IMR-90 (cell line): ENCODE measurements around the gene MAGI1. TPM values are rescaled to one million over a fixed set of nuclear protein-coding genes. Genes with fewer than 3 reads are reported as not detected.

Source experiments
- ATAC-seq: fragments of 200-7000 bp; cut with Tn5 transposase; 2 replicates; pipeline ENCODE4 v1.9.1; 2020; ENCODE audit warnings: low read depth, mild to moderate bottlenecking, moderate library complexity
- BruUV-seq: library from RNA; stranded (reverse); fragments of 400-500 nt; replicated peaks from 2 replicates; lab custom pipeline; 2021; lab: Mats Ljungman, UMichigan
- CTCF ChIA-PET: fragments of 300-600 bp; formaldehyde crosslinking; extraction: SDS; loops from one replicate; lab custom pipeline; 2021; ENCODE audit warnings: antibody characterized with exemption; lab: Yijun Ruan, JAX
- POLR2A ChIA-PET: fragments of 300-600 bp; sonication (Branson Sonifier 250); formaldehyde crosslinking; loops from one replicate; lab custom pipeline; 2022; ENCODE audit warnings: antibody characterized with exemption; ENCODE audit not compliant: unreplicated experiment; lab: Charles Lee
- DNase-seq: peaks from one replicate; pipeline ENCODE4 v3.0.0; 2013
- H2AFZ ChIP-seq: replicated peaks from 2 replicates; pipeline ENCODE3; 2013; ENCODE audit warnings: low read length, mild to moderate bottlenecking; ENCODE audit not compliant: poor library complexity
- H2AK5ac ChIP-seq: 2 replicates; pipeline ENCODE4 v1.6.1; 2013; ENCODE audit warnings: low read depth, low read length, inconsistent platforms
- H2AK9ac ChIP-seq: replicated peaks from 2 replicates; pipeline ENCODE3; 2013; ENCODE audit warnings: mild to moderate bottlenecking, low read depth, low read length, moderate library complexity; ENCODE audit not compliant: poor library complexity
- H2BK120ac ChIP-seq: 2 replicates; pipeline ENCODE4 v1.6.1; 2013; ENCODE audit warnings: low read depth, low read length, inconsistent platforms
- H2BK15ac ChIP-seq: 3 replicates; pipeline ENCODE4 v1.6.1; 2013; ENCODE audit warnings: low read depth, low read length, inconsistent platforms
- H2BK20ac ChIP-seq: 2 replicates; pipeline ENCODE4 v1.6.1; 2013; ENCODE audit warnings: low read depth, mild to moderate bottlenecking, inconsistent platforms, low read length, moderate library complexity
- H2BK5ac ChIP-seq: 2 replicates; pipeline ENCODE4 v1.6.1; 2013; ENCODE audit warnings: mild to moderate bottlenecking, low read depth, low read length, inconsistent platforms; ENCODE audit not compliant: poor library complexity, severe bottlenecking
- H3K14ac ChIP-seq: replicated peaks from 2 replicates; pipeline ENCODE4 v1.6.1; 2013; ENCODE audit warnings: low read depth, low read length, inconsistent platforms
- H3K18ac ChIP-seq: 2 replicates; pipeline ENCODE4 v1.6.1; 2013; ENCODE audit warnings: low read depth, low read length, control low read depth
- H3K23ac ChIP-seq: 2 replicates; pipeline ENCODE4 v1.6.1; 2013; ENCODE audit warnings: low read depth, low read length, inconsistent platforms
- H3K27ac ChIP-seq: 2 replicates; pipeline ENCODE4 v1.5.1; 2013; ENCODE audit warnings: mild to moderate bottlenecking, control low read depth, low read length; ENCODE audit not compliant: insufficient read depth
- H3K27me3 ChIP-seq: 2 replicates; pipeline ENCODE4 v1.6.1; 2013; ENCODE audit warnings: low read length; ENCODE audit not compliant: control insufficient read depth, insufficient read depth
- H3K36me3 ChIP-seq: 2 replicates; pipeline ENCODE4 v1.6.1; 2013; ENCODE audit warnings: low read length, mixed read lengths; ENCODE audit not compliant: control insufficient read depth, insufficient read depth
- H3K4ac ChIP-seq: 2 replicates; pipeline ENCODE4 v1.6.1; 2013; ENCODE audit warnings: low read depth, low read length, inconsistent platforms
- H3K4me1 ChIP-seq: 2 replicates; pipeline ENCODE4 v1.6.1; 2013; ENCODE audit warnings: low read length, mixed read lengths; ENCODE audit not compliant: control insufficient read depth, insufficient read depth
- H3K4me2 ChIP-seq: 2 replicates; pipeline ENCODE4 v1.6.1; 2013; ENCODE audit warnings: low read depth, mild to moderate bottlenecking, control low read depth, low read length, moderate library complexity
- H3K4me3 ChIP-seq: 2 replicates; pipeline ENCODE4 v1.5.1; 2013; ENCODE audit warnings: low read depth, mild to moderate bottlenecking, control low read depth, low read length, moderate library complexity; ENCODE audit not compliant: insufficient read depth
- H3K56ac ChIP-seq: 2 replicates; pipeline ENCODE4 v1.6.1; 2013; ENCODE audit warnings: low read length, inconsistent platforms; ENCODE audit not compliant: insufficient read depth; ENCODE audit errors: extremely low read depth
- H3K79me1 ChIP-seq, 2 experiments: 2 replicates each; pipeline ENCODE4 v1.6.1; 2013; ENCODE audit warnings: low read length in 2 of 2, inconsistent platforms in 1 of 2, low read depth in 1 of 2
- H3K9ac ChIP-seq: 2 replicates; pipeline ENCODE4 v1.6.1; 2013; ENCODE audit warnings: low read depth, low read length, control low read depth
- H3K9me1 ChIP-seq: 2 replicates; pipeline ENCODE4 v1.6.1; 2013; ENCODE audit warnings: low read length, inconsistent platforms; ENCODE audit not compliant: insufficient read depth
- H3K9me3 ChIP-seq: 2 replicates; pipeline ENCODE4 v1.6.1; 2013; ENCODE audit warnings: low read length; ENCODE audit not compliant: control insufficient read depth, insufficient read depth
- H4K20me1 ChIP-seq: 2 replicates; pipeline ENCODE4 v1.6.1; 2013; ENCODE audit warnings: low read length, inconsistent platforms; ENCODE audit not compliant: insufficient read depth
- H4K5ac ChIP-seq: 2 replicates; pipeline ENCODE4 v1.6.1; 2013; ENCODE audit warnings: mild to moderate bottlenecking, low read depth, low read length, control low read depth
- H4K8ac ChIP-seq, 2 experiments: 2 replicates each; pipeline ENCODE4 v1.6.1; 2013; ENCODE audit warnings: low read depth in 2 of 2, low read length in 2 of 2, control low read depth in 1 of 2, inconsistent platforms in 1 of 2
- H4K91ac ChIP-seq: 2 replicates; pipeline ENCODE4 v1.6.1; 2013; ENCODE audit warnings: low read depth, low read length, inconsistent platforms; ENCODE audit not compliant: insufficient read depth
- CEBPB ChIP-seq: IDR thresholded peaks from 2 replicates; pipeline ENCODE4 v1.6.1; 2012; ENCODE audit warnings: low read depth, low read length, improper control_type of control experiment
- CHD1 ChIP-seq: IDR thresholded peaks from 2 replicates; pipeline ENCODE4 v1.6.1; 2012; ENCODE audit warnings: low read depth, low read length, improper control_type of control experiment
- MAZ ChIP-seq: IDR thresholded peaks from 2 replicates; pipeline ENCODE4 v1.6.1; 2012; ENCODE audit warnings: low read depth, mild to moderate bottlenecking, low read length, improper control_type of control experiment, moderate library complexity, borderline replicate concordance
- NFE2L2 ChIP-seq: fragments of 150-350 bp; IDR thresholded peaks from 2 replicates; pipeline ENCODE4 v1.6.1; 2016; ENCODE audit warnings: low read depth, mild to moderate bottlenecking, low read length
- POLR2A ChIP-seq: IDR thresholded peaks from 2 replicates; pipeline ENCODE4 v1.6.1; 2012; ENCODE audit warnings: mild to moderate bottlenecking, low read depth, low read length
- SMC3 ChIP-seq: fragments of 150-350 bp; IDR thresholded peaks from 2 replicates; pipeline ENCODE4 v1.6.1; 2016; ENCODE audit warnings: low read depth, mild to moderate bottlenecking, antibody characterized with exemption, low read length, moderate library complexity
- WGBS, 2 experiments: methylation state at CpG; one replicate each; pipeline versions ENCODE4 v1.1.5 to v1.1.7; 2013; ENCODE audit warnings: missing lambda C conversion rate in 2 of 2; ENCODE audit not compliant: insufficient read length in 1 of 2; ENCODE audit errors: extremely low coverage in 2 of 2; 5-methylcytosine and 5-hydroxymethylcytosine counted together
- dilution Hi-C: fragments of 300-500 bp; cut with HindIII; formaldehyde crosslinking; loops from one replicate; pipeline ENCODE4 v1.14.3; 2018; ENCODE audit warnings: low sequenced_read_pairs; ENCODE audit not compliant: unreplicated experiment
- in situ Hi-C: fragments of 300-500 bp; cut with MboI; formaldehyde crosslinking; loops from 3 replicates; pipeline ENCODE4 v1.14.3; 2019; ENCODE audit warnings: low sequenced_read_pairs, inconsistent platforms, mixed read lengths
- intact Hi-C: fragments of 100-400 bp; cut with micrococcal nuclease; formaldehyde crosslinking; loops from 2 replicates; pipeline ENCODE4 v1.10.0; 2022
- polyA plus RNA-seq, 3 experiments: library from polyadenylated mRNA; depleted of rRNA; stranded (reverse); fragments of >200 nt; gene quantifications; 2 replicates each; pipeline ENCODE4 v1.2.3, GENCODE V29; 2012; ENCODE audit warnings: low replicate concordance in 1 of 3
- total RNA-seq: library from RNA; depleted of rRNA; stranded (reverse); fragments of >200 nt; gene quantifications from 2 replicates; pipeline ENCODE4 v1.2.3, GENCODE V29; 2012

The MAGI1 gene
- total and polyA plus RNA-seq, 2 of the 4 experiments (the other 2 are of a cell fraction): 14.5 to 24.2 TPM

DNA sequence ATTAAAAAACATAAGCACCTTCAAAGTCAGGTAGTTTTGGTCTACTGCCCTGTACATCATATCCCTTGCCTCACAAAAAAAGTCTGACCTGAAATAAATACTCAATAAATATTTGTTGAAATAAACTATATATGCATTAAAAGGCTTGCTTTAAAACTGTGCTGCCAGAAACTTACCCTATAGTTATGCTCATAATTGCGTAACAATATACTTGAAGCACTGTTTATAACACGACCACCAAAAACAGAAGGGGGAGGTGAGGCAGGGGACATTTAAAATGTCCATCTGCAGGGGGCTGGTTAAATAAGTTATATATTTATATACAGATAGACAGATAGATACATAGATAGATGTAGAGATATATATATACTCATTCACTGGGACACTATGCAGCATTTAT is 549.5 kb downstream of the MAGI1 start:
- no peak overlapping the region for H3K4me3 ChIP-seq
- dilution Hi-C loops: no loop called here
- no TSS peak for BruUV-seq
- H3K18ac ChIP-seq: no peak overlapping the region
- intact Hi-C loops: loop anchor here (5.0 kb wide), 1 partner anchor 38 kb away; no protein-coding TSS in a partner anchor
- no peak overlapping the region for H3K56ac ChIP-seq
- POLR2A ChIA-PET: no interaction called here
- no peak for DNase-seq
- no peak overlapping the region for H2BK5ac ChIP-seq
- peaks cover 29 to 31% of the 10 kb centered on the region in 2 experiments for H3K79me1 ChIP-seq
- no peak overlapping the region for H2AK5ac ChIP-seq
- peaks cover 6% of the 10 kb centered on the region for H3K9me1 ChIP-seq
- no peaks in the 10 kb centered on the region for H3K36me3 ChIP-seq
- H3K27ac ChIP-seq: no peak overlapping the region
- no CpG with 5 or more reads among the region's 2 CpGs for WGBS, 2 experiments
- H2BK120ac ChIP-seq: no peak overlapping the region
- no peaks in the 10 kb centered on the region for H3K27me3 ChIP-seq
- ATAC-seq: no peak
- H3K9ac ChIP-seq: no peak overlapping the region
- H4K20me1 ChIP-seq: no peaks in the 10 kb centered on the region
- no peaks in the 10 kb centered on the region for H3K9me3 ChIP-seq
- no peak overlapping the region for H2AK9ac ChIP-seq
- H3K4me1 ChIP-seq: peaks cover 2% of the 10 kb centered on the region; the same call in 1 of the 2 replicates
- TF ChIP-seq NFE2L2 (no peak), SMC3 (no peak), CEBPB (peak; percentile 77), CHD1 (no peak), MAZ (no peak), POLR2A (no peak)
- no peak overlapping the region for H3K4me2 ChIP-seq
- H3K23ac ChIP-seq: no peak overlapping the region
- in situ Hi-C loops: no loop called here
- H3K14ac ChIP-seq: no peak overlapping the region
- no peak overlapping the region for H2AFZ ChIP-seq
- no peak overlapping the region for H3K4ac ChIP-seq
- H4K5ac ChIP-seq: no peak overlapping the region
- H2BK15ac ChIP-seq: no peak overlapping the region
- no peak overlapping the region for H4K8ac ChIP-seq
- CTCF ChIA-PET: no interaction called here
- no peak overlapping the region for H2BK20ac ChIP-seq
- no peak overlapping the region for H4K91ac ChIP-seq
